ENCODE results near the gene DPP7.

GRCh38 chr9:137064027-137064879, 50.3 kb downstream of the DPP7 start:
- TF ChIP-seq TCF12 (IDR thresholded peaks at IDR 0.05; ENCODE audit: low read depth, low read length) (no peak), SP2 (IDR thresholded peaks at IDR 0.05; ENCODE audit: low read length) (no peak), CTCF (IDR thresholded peaks at IDR 0.05; ENCODE audit: control extremely low read depth in 1 of 3, insufficient read depth in 1 of 3, low read depth in 1 of 3, low read length in 3 of 3) (peak in 2 of 3 experiments; percentile 88 to 95; a peak in 3 of 4 replicates), SP1 (IDR thresholded peaks at IDR 0.05; ENCODE audit: low read depth, low read length) (no peak)
